A549 (cell line): ENCODE results near the gene CDH4.

ENCODE experiments used
- BHLHE40 ChIP-seq: IDR thresholded peaks from 2 replicates; pipeline ENCODE4 v1.6.1; 2012; ENCODE audit warnings: low read depth, low read length, inconsistent platforms
- CHD2 ChIP-seq: fragments of 150-350 bp; IDR thresholded peaks from 2 replicates; pipeline ENCODE4 v1.6.1; 2014; ENCODE audit warnings: low read length; ENCODE audit not compliant: partially characterized antibody
- EHMT2 ChIP-seq: fragments of 200-600 bp; sonication (generic); IDR thresholded peaks from 2 replicates; pipeline ENCODE4 v1.6.1; 2016; ENCODE audit warnings: antibody characterized with exemption, low read depth, mild to moderate bottlenecking, moderate library complexity
- EP300 ChIP-seq, 2 experiments: fragments of >200 bp; sonication (Bioruptor Twin); formaldehyde crosslinking; IDR thresholded peaks; 2 replicates in 1 of 2; 3 replicates in 1 of 2; pipeline ENCODE4 v1.6.1; 2016 to 2017
- HDAC2 ChIP-seq: fragments of 200-600 bp; sonication (generic); IDR thresholded peaks from 2 replicates; pipeline ENCODE4 v1.6.1; 2016
- HOXB13 ChIP-seq: fragments of 250-450 bp; sonication (Bioruptor Pico); IDR thresholded peaks from 2 replicates; pipeline ENCODE4 v1.5.0; 2020; ENCODE audit warnings: low read depth, mild to moderate bottlenecking, moderate library complexity
- MAFK ChIP-seq: fragments of 450-650 bp; IDR thresholded peaks from 2 replicates; pipeline ENCODE4 v1.6.1; 2014; ENCODE audit not compliant: partially characterized antibody
- POLR2A ChIP-seq: IDR thresholded peaks from 2 replicates; pipeline ENCODE4 v1.6.1; 2012; ENCODE audit warnings: mild to moderate bottlenecking, low read length
- POLR2AphosphoS2 ChIP-seq: conservative IDR thresholded peaks from 2 replicates; pipeline ENCODE4 v1.6.1; 2012; ENCODE audit warnings: low read length, improper control_type of control experiment, inconsistent platforms
- RCOR1 ChIP-seq: fragments of 150-350 bp; IDR thresholded peaks from 2 replicates; pipeline ENCODE4 v1.6.1; 2014; ENCODE audit warnings: antibody characterized with exemption, low read length, low read depth
- RFX5 ChIP-seq: fragments of 450-650 bp; IDR thresholded peaks from 2 replicates; pipeline ENCODE4 v1.7.1; 2014; ENCODE audit warnings: antibody characterized with exemption, mild to moderate bottlenecking, moderate library complexity
- SREBF2 ChIP-seq: fragments of 450-650 bp; IDR thresholded peaks from 2 replicates; pipeline ENCODE4 v1.6.1; 2014; ENCODE audit warnings: mild to moderate bottlenecking, moderate library complexity
- ZNF302 ChIP-seq: fragments of 250-450 bp; sonication (Bioruptor Pico); IDR thresholded peaks from 2 replicates; pipeline ENCODE4 v1.9.0; 2021; ENCODE audit warnings: inconsistent platforms, mild to moderate bottlenecking, moderate library complexity
- TF ChIP-seq, protein P1 (sequence below): fragments of >200 bp; sonication (Bioruptor Twin); formaldehyde crosslinking; IDR thresholded peaks from 3 replicates; pipeline ENCODE4 v1.5.1; 2016

DNA sequence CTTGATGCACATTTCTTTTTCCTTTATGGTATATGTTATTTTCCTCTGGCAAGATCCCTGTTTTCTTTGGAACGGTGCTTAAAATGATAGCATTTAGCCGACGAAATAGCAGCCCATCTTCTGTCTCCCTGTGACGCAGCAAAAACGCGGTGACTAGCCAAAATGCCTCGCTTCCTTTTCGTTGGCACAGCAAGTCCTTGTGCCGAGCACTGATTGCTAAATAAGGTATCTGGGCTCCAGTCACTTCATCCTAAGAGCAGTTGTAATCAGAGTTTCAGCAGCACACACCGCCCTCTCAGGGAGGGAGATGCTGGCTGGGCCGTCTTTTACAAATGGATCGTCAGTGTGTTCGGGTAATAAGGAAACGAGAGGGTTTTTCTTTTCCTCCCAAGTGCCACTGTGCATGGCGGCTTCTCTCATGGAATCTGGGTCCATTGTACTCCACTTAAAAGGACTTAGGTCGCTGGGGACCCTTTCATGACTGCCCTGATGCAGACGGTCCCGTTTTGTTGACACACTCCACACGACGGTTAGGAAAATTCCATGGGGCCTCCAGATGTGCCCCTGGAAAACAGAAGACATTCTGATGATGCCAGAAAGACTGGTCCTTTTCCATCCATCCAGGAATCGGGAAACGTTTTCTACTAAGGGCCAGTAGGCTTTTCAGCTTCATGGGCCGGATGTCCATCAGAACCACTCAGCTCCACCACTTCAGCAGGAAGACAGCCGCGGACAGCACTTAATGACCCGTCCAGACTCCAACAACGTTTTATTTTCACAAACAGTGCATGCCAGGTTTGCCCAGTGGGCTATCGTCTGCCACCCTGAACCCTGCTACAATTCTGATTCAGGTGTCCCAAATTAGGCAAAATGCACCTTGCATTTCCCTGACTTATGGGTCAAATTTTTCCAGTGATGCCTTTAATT lies 185.5 kb downstream of the CDH4 start:
- TF ChIP-seq EHMT2 (no peak), SREBF2 (no peak), POLR2A (no peak), EP300 (IDR thresholded peaks at IDR 0.05) (no peak), ZNF302 (CRISPR knock-in tag) (no peak), CHD2 (no peak), MAFK (no peak), RFX5 (no peak), HDAC2 (no peak), BHLHE40 (no peak), POLR2AphosphoS2 (no peak), RCOR1 (no peak), HOXB13 (CRISPR knock-in tag) (no peak)
- TF ChIP-seq, protein P1, sequence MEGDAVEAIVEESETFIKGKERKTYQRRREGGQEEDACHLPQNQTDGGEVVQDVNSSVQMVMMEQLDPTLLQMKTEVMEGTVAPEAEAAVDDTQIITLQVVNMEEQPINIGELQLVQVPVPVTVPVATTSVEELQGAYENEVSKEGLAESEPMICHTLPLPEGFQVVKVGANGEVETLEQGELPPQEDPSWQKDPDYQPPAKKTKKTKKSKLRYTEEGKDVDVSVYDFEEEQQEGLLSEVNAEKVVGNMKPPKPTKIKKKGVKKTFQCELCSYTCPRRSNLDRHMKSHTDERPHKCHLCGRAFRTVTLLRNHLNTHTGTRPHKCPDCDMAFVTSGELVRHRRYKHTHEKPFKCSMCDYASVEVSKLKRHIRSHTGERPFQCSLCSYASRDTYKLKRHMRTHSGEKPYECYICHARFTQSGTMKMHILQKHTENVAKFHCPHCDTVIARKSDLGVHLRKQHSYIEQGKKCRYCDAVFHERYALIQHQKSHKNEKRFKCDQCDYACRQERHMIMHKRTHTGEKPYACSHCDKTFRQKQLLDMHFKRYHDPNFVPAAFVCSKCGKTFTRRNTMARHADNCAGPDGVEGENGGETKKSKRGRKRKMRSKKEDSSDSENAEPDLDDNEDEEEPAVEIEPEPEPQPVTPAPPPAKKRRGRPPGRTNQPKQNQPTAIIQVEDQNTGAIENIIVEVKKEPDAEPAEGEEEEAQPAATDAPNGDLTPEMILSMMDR: no peak
